ENCODE results near the gene GPRC5A. TPM values are rescaled to one million over a fixed set of nuclear protein-coding genes. Genes with fewer than 3 reads are reported as not detected.

The GPRC5A gene
- total RNA-seq, 5 donors from 2014 or later (not counting 1 experiment from before 2014, with no cell fraction given) = 0.28 to 2.0 (median 1.4) TPM; not detected in 1

DNA sequence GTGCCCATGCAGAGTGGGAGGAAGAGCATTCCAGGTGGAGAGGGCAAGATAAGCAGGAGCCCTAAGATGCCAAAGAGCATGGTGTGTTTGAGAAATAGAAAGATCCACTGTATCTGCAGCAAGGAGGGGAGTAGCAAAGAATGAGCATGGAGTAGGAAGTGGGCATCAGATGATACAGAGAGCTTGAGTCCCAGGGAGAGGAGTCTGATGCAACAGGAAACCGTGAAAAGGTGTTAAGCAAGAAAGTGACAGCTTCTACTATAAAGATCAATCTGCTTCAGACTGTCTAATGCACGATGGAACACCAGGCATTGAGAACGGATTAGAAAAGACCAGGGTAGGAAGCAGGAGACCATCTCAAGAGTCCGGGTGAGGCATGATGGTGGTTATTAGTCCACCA lies 72.9 kb downstream of the GPRC5A start:
- no peak for ATAC-seq (replicated peaks in 1 of 4)

DNA sequence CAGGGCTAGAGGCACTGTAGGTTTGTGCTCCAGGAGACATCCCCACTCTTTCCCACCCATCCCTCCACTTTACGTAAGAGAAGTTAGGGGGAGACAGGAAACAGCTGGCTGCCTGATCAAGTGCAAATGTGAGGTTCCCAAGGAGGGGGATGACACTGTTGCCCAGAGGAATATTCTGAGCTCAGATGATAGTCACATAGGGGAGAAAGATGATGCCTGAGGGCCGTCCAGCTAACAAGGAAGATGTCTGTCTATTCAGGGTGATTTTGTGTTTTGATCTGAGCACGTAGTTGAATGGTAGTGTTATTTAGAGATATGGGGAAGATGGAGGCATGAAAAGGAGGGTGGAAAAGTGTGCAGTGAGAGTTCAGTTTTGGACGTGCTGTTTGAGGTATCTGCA lies 74.5 kb downstream of the GPRC5A start:
- no peak overlapping the region for H3K4me3 ChIP-seq (ENCODE audit: control insufficient read depth in 1 of 2, extremely low read depth in 1 of 2, low read length in 1 of 2)
- Mint-ChIP-seq H3K4me1 (no peaks in the 10 kb centered on the region), H3K27me3 (no peaks in the 10 kb centered on the region), H3K27ac (no peak overlapping the region), H3K36me3 (peaks cover 15% of the 10 kb centered on the region), H3K9me3 (no peaks in the 10 kb centered on the region), H3K4me3 (no peak overlapping the region)
- H3K27ac ChIP-seq (ENCODE audit: low read length) = no peak overlapping the region
- no peaks in the 10 kb centered on the region for H3K9me3 ChIP-seq
- no peaks in the 10 kb centered on the region for H3K4me1 ChIP-seq (ENCODE audit: control insufficient read depth in 1 of 2, extremely low read depth in 1 of 2, insufficient read depth in 2 of 2, low read length in 2 of 2)
- WGBS (ENCODE audit: insufficient coverage) = 73% methylated on average over 3 of the region's 4 CpGs
- DNase-seq (no peak), ATAC-seq (replicated peaks in 1 of 4) (no peak)
- ChIA-PET POLR2A (no interaction called here), CTCF (no interaction called here)
- H3K27me3 ChIP-seq (replicated peaks in 1 of 2; ENCODE audit: control insufficient read depth in 2 of 2, extremely low read depth in 1 of 2, insufficient read depth in 2 of 2, low read length in 1 of 2) = no peaks in the 10 kb centered on the region
- H3K36me3 ChIP-seq (ENCODE audit: control insufficient read depth in 2 of 2, extremely low read depth in 1 of 2, insufficient read depth in 1 of 2, low read length in 1 of 2) = no peaks in the 10 kb centered on the region

More for the DNA sequence above, 72.9 kb downstream of the GPRC5A start:
- no peaks in the 10 kb centered on the region for H3K9me3 ChIP-seq
- no peak overlapping the region for H3K4me3 ChIP-seq (ENCODE audit: control insufficient read depth in 1 of 2, extremely low read depth in 1 of 2, low read length in 1 of 2)
- ChIA-PET POLR2A (no interaction called here), CTCF (no interaction called here)
- H3K36me3 Mint-ChIP-seq = peaks cover 15% of the 10 kb centered on the region
- no peaks in the 10 kb centered on the region for H3K4me1 ChIP-seq (ENCODE audit: control insufficient read depth in 1 of 2, extremely low read depth in 1 of 2, insufficient read depth in 2 of 2, low read length in 2 of 2)
- H3K36me3 ChIP-seq (ENCODE audit: control insufficient read depth in 2 of 2, extremely low read depth in 1 of 2, insufficient read depth in 1 of 2, low read length in 1 of 2) = no peaks in the 10 kb centered on the region
- DNase-seq = no peak
- 40% methylated on average over 1 of the region's 4 CpGs for WGBS (ENCODE audit: insufficient coverage)
- no peak overlapping the region for H3K4me3 Mint-ChIP-seq
- no peaks in the 10 kb centered on the region for H3K27me3 Mint-ChIP-seq
- H3K27me3 ChIP-seq (replicated peaks in 1 of 2; ENCODE audit: control insufficient read depth in 2 of 2, extremely low read depth in 1 of 2, insufficient read depth in 2 of 2, low read length in 1 of 2) = no peaks in the 10 kb centered on the region
- no peak overlapping the region for H3K27ac Mint-ChIP-seq
- H3K27ac ChIP-seq (ENCODE audit: low read length) = no peak overlapping the region
- H3K9me3 Mint-ChIP-seq = no peaks in the 10 kb centered on the region
- H3K4me1 Mint-ChIP-seq = no peaks in the 10 kb centered on the region

Other genes starting within 250 kb of the GPRC5A start
- 1 to 10 TPM; 1.7 to 5.2 (median 2.2) TPM for gene GPR19, start 195.4 kb upstream of the GPRC5A start, total RNA-seq
- gene CDKN1B, start 174.2 kb upstream of the GPRC5A start, total RNA-seq = 100 to 1,000 TPM; 170 to 246 (median 188) TPM
- 1 to 10 TPM in 4 of 5 donors, under 1 TPM in 1; 0.82 to 4.7 (median 3.8) TPM for gene APOLD1, start 105.9 kb upstream of the GPRC5A start, total RNA-seq
- 100 to 1,000 TPM in 2 of 5 donors, 10 to 100 TPM in 3; 60.4 to 141 (median 69.8) TPM for gene DDX47, start 78.2 kb upstream of the GPRC5A start, total RNA-seq
- gene GPRC5D, start 60.6 kb downstream of the GPRC5A start, total RNA-seq = not detected
- 10 to 100 TPM; 12.5 to 15.9 (median 15.0) TPM for gene HEBP1, start 108.7 kb downstream of the GPRC5A start, total RNA-seq
- gene FAM234B, start 152.8 kb downstream of the GPRC5A start, total RNA-seq = 1 to 10 TPM; 4.3 to 5.8 (median 4.6) TPM
- not detected for gene GSG1, start 212.1 kb downstream of the GPRC5A start, total RNA-seq

Data from T-cell (primary cell).